ENCODE data around the gene ADIPOR1.
"Not testable (repeated sequence)": the region's sequence is repeated elsewhere in the genome, so short reads cannot be mapped to it uniquely, and the experiment has no call there.

ADIPOR1 gene

DNA sequence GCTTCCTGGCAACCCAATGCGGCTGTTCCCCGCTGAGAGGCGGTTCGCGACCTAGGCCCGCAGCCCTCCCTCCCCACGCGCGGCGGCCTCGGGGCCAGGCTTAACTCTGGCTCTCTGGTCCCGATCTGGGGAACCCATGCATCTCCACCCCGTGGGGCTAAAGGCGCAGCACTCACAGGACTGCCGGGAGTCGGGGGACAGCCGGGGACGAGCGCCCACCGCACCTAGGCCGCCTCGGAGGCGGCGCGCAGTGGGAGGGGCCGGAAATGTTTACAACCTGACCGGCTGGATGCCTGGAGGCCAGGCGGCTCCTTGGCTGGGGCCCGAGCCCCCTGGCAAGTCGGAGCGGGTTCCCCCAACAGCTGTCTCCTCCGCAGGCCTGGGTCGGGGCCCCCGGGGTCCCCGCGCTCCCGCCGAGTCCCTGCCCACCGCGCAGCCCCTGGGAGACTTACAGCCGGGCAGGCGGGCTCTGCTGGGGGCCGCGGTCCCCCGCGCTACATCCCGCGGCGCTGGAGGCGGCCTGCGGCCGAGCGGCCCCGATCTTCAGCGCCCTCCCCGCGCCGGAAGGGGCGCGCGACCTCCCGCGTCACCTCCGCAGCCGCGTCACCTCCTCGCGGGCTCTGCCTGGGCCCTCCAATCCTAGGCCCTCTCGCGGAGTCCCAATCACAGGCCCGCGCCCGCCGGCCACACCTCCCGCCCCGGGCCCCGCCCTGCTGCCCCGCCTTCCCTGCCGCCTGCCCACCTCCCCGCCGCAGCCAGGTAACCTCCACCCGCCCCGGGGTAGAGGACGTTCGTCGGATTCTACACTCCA is at the start of gene ADIPOR1:
Gene ADIPOR1 (minus strand): TSS at position 580 of the 811 bp plus-strand sequence. CDS start 7,242 bp downstream, outside the sequence.
- peak; percentile 95 for DNase-seq

DNA sequence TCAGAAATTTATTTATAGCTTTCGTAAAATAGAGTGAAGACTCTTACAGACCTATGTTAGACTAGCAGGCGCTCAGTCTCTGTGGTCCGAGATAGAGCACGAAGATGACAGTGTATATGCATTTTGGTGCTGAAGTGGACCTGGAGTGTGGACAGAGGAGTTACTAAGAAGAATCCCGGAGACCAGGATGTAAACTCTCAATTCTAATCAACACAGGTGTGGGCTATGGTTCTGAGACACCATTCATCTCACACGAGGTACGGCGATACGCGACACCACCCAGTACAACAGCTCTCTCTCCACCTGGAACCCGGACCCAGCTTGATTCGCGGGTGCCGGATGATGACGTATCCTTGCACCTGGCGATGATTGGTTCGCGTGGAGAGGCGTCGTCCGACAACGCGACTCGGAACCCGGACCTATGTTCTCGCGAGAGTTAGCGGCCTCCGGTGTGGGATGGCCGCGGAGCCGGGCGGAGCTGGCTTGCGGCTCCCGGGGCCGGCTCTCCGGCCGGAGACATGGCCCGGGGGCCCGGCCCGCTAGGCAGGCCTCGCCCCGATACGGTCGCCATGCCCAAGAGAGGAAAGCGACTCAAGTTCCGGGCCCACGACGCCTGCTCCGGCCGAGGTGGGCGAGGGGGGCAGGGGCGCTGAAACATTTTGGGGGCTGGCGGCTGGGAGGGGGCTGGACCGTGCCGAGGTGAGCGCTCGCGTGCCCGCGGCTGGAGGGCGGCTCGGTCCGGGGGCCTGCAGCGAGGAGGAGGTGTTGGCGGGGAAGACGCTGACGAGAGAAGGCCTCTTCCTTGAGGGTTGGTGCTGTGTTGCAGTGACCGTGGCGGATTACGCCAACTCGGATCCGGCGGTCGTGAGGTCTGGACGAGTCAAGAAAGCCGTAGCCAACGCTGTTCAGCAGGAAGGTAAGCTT is 49.1 kb upstream of the ADIPOR1 start, which contains the start of gene TMEM183A:
Gene TMEM183A (plus strand): TSS at position 427 of the 924 bp plus-strand sequence. CDS start 92 bp downstream, at position 519.
- peak; percentile 97 for DNase-seq

GRCh38 chr1:203005395-203006142 is 47.5 kb upstream of the ADIPOR1 start:
- not testable (repeated sequence) for DNase-seq

- no peak for DNase-seq
Measured at GRCh38 chr1:203002951-203003350, 44.8 kb upstream of the ADIPOR1 start.

GRCh38 chr1:203001986-203002385 is 43.9 kb upstream of the ADIPOR1 start:
- DNase-seq, result no peak

GRCh38 chr1:203000217-203000944 is 42.3 kb upstream of the ADIPOR1 start:
- DNase-seq, result no peak

- peak; percentile 79 for DNase-seq
Measured at GRCh38 chr1:202998836-202999750, 41.0 kb upstream of the ADIPOR1 start.

DNA sequence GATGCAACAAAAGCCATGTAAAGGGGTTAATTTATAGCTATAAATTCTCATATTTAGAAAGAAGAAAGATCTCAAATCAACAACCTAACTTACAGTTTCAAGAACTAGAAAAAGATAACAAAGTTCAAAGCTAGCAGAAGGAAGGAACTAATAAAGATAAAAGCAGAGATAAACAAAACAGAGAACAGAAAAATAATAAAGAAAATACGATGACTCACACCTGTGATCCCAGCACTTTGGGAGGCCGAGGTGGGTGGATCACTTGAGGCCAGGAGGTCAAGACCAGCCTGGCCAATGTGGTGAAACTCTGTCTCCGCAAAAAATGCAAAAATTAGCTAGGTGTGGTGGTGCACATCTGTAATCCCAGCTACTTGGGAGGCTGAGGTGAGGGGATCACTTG is 36.6 kb upstream of the ADIPOR1 start:
- no peak for DNase-seq

DNA sequence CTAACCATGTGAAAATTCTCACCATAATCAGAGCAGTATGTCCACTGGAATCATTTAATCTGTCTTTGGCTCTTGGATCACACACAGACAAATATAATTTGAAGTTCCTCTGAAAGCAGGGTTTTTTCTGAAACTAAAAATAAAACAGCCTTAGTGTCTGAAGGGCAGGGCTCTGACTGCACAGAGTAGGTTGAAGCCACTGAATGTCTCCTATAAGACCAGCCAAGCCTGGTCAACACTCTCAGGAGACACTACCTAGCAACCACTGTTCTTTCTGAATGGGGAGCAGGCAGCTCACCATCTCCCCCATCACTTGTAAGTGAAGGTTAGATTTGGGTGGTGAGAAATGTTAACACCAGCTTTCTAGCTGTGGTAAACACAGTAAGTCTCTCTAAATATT is 33.0 kb upstream of the ADIPOR1 start:
- no peak for DNase-seq

DNA sequence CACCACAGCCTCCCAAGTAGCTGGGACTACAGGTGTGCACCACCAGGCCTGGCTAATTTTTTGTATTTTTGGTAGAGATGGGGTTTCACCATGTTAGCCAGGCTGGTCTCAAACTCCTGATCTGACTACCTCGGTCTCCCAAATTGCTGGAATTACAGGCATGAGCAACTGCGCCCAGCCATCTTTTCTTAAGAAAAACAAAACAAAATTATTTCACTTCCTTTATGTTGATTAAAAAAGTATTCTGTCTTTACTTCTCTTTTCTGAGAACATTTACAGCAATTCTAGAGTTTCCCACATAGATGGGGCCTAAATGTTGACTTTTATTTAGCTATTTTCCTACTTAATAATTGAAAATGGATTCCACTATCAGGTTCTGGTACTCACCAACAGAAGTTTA is 31.8 kb upstream of the ADIPOR1 start:
- no peak for DNase-seq

DNA sequence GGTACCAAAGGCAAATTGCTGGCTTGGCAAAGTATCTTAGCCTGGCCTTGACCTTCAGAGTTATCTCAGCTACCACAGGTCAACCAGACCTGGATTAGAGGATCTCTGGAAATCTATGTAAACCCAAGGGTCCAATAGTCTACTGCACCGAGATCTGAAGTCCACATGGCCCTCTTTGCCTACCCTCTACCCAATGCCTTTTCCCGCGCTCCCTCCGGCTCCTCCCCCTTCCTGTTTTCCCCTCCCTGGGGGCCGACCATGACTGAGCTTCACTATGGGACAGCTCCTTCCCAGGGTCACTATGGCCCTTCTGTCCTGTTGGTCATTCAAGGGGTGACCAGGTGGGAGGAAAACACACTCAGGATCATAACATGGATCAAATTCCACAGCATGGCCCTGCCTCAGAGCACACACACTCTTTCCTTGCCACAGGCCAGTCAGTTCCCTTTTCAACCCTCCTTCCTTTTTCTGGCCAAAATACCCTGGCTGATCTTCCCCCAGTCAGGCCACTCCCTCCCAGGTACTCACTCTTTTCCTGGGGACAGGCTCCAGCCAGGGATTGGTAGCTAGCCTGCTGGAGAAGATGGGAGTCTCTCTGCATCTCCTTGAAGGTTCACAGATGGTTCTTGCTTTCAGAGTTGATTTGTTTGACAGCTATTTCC is 29.9 kb upstream of the ADIPOR1 start:
- DNase-seq, result no peak

DNA sequence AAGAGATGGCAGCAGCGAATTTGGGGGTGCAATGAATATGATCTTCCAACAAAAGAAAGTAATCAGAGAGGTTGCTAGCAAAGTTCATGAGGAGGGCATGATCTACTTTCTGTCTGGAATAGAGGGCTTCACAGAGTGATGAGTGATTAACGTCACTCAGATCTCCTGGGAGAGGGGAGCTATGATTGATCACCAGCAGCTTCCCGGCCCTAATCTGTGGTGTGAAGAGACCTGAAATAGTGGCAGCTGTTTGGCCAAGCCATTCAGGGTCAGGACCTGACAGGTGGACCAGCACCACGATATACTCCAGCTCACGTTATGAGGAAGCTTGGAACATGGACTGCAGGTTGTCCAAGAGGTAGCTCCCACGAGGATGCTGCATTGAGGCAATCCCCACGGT is 29.1 kb upstream of the ADIPOR1 start:
- no peak for DNase-seq

DNA sequence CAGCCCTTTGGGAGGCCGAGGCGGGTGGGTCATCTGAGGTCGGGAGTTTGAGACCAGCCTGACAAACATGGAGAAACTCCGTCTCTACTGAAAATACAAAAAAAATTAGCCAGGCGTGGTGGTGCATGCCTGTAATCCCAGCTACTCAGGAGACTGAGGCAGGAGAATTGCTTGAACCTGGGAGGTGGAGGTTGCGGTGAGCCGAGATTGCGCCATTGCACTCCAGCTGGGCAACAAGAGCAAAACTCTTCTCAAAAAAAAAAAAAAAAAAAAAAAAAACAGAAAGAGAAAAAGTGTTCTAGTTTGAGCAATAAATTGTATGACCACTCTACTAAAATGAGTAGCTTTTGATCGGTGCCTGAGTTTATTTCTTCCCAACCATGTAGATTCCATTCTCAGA is 28.0 kb upstream of the ADIPOR1 start:
- not testable (repeated sequence) for DNase-seq

DNA sequence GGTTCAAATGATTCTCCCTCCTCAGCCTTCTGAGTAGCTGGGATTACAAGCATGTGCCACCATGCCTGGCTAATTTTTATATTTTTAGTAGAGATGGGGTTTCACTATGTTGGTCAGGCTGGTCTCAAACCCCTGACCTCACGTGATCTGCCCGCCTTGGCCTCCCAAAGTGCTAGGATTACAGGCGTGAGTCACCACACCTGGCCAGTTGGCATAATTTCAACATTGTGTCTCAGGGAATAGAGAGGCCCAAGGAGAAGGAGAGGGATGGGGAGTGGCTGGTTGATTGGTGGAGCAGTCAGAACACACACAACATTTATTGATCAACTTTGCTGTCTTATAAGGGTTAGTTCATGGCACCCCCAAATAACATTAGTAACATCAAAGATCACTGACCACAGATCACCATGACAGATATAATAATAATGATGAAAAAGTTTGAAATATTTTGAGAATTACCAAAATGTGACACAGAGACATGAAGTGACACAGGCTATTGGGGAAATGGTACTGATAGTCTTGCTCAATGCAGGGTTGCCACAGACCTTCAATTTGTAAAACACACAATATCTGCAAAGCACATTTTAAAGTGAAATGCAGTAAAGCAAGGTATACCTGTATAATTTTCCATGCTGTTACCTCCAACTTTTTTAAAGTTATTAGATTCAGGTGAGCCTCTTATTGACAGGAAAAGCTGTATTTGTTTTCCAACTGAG is 24.8 kb upstream of the ADIPOR1 start:
- DNase-seq, result no peak

DNA sequence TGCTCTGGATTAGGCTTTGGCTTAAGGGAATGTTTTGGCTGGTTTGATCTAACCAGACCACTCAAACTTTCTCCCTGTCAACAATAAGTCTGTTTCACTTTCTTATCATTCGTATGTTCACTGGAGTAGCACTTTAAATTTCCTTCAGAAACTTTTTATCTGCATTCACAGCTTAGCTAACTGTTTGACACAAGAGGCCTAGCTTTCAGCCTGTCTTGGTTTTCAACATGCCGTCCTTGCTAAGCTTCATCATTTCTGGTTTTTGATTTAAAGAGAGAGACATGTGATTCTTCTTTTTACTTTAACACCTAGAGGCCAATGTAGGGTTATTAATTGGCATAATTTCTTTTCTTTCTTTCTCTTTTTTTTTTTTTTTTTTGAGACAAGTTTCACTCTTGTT is 23.8 kb upstream of the ADIPOR1 start:
- no peak for DNase-seq

- DNase-seq, result no peak
Measured at GRCh38 chr1:202979459-202979858, 21.3 kb upstream of the ADIPOR1 start.

- DNase-seq, result no peak
Measured at GRCh38 chr1:202976633-202977032, 18.5 kb upstream of the ADIPOR1 start.

- DNase-seq, result no peak
Measured at GRCh38 chr1:202974856-202975255, 16.7 kb upstream of the ADIPOR1 start.

DNA sequence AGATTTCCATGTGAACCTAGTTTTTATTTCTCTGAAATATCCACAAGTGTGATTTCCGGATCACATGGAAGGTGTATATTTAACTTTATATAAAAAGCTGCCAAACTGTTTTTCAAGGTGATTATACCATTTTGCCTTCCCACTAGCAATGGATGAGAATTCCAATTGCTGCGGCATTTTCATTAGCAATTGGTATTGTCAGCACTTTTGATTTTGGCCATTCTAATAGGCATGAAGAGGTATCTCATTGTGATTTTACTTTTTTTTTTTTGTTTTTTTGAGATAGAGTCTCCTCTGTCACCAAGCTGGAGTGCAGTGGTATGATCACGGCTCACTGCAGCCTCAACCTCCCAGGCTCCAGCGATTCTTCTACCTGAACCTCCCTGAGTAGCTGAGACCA is 13.9 kb upstream of the ADIPOR1 start:
- DNase-seq, result no peak

DNA sequence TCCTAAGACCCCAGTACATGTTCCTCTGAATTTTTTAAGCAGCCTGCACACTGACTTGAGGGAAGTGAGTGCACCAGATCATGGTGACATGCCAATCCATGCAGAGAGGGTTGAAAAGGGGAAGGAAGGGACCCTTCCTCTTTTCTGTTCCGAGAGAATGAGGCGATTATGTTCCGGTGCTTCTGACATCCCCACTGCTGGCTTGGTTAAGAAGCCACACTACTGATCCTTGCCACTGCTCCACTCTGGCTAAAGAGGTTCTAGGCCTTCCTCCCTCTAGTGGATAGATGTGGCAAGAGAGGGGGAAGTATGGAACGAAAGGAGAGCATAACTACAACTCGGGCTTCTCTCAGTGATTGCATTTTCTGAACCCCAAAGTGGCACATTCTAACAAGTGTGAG is 10.8 kb upstream of the ADIPOR1 start:
- DNase-seq, result peak; percentile 54

Measured in CD4-positive, alpha-beta T cell treated with Interleukin-10 for 1 hour (primary cell).